HepG2 (cell line): ENCODE results near the gene HSCB. TPM values are rescaled to one million over a fixed set of nuclear protein-coding genes. Genes with fewer than 3 reads are reported as not detected.
A peak's percentile ranks its signal among the peaks of the same experiment; 100 is the strongest.

Experiments
- DPF2 ChIP-seq: sonication (generic); formaldehyde crosslinking; IDR thresholded peaks from 2 replicates; pipeline ENCODE4 v1.4.0; 2020; ENCODE audit warnings: mild to moderate bottlenecking, low read depth, missing genetic modification reagents, borderline replicate concordance
- HDAC2 ChIP-seq: sonication (generic); formaldehyde crosslinking; IDR thresholded peaks from 2 replicates; pipeline ENCODE4 v1.4.0; 2020; ENCODE audit warnings: missing genetic modification reagents
- KLF12 ChIP-seq: sonication (generic); formaldehyde crosslinking; IDR thresholded peaks from 2 replicates; pipeline ENCODE4 v1.4.0; 2020; ENCODE audit warnings: missing genetic modification reagents, borderline replicate concordance
- PHB2 ChIP-seq: fragments of 450-650 bp; IDR thresholded peaks from 2 replicates; pipeline ENCODE4 v1.6.1; 2018; ENCODE audit not compliant: partially characterized antibody
- PTBP1 ChIP-seq: fragments of 200-400 bp; formaldehyde crosslinking; IDR thresholded peaks from 2 replicates; pipeline ENCODE4 v1.6.1; 2018; ENCODE audit warnings: low read length, low read depth; ENCODE audit not compliant: poor library complexity, severe bottlenecking
- RARG ChIP-seq: sonication (generic); formaldehyde crosslinking; IDR thresholded peaks from 2 replicates; pipeline ENCODE4 v1.4.0; 2020; ENCODE audit warnings: low read depth, mild to moderate bottlenecking, missing genetic modification reagents
- TIGD3 ChIP-seq: sonication (generic); formaldehyde crosslinking; IDR thresholded peaks from 2 replicates; pipeline ENCODE4 v1.5.1; 2020; ENCODE audit warnings: mild to moderate bottlenecking, missing genetic modification reagents, borderline replicate concordance
- ZBTB1 ChIP-seq: sonication (generic); formaldehyde crosslinking; IDR thresholded peaks from 2 replicates; pipeline ENCODE4 v1.4.0; 2020; ENCODE audit warnings: missing genetic modification reagents, borderline replicate concordance
- ZBTB10 ChIP-seq: sonication (generic); formaldehyde crosslinking; IDR thresholded peaks from 2 replicates; pipeline ENCODE4 v1.4.0; 2020; ENCODE audit warnings: missing genetic modification reagents, borderline replicate concordance
- ZBTB2 ChIP-seq: sonication (generic); formaldehyde crosslinking; IDR thresholded peaks from 2 replicates; pipeline ENCODE4 v1.8.0; 2022; ENCODE audit warnings: low read depth, missing genetic modification reagents
- ZNF350 ChIP-seq: sonication (generic); formaldehyde crosslinking; IDR thresholded peaks from 2 replicates; pipeline ENCODE4 v1.4.0; 2020; ENCODE audit warnings: mild to moderate bottlenecking, low read depth, missing genetic modification reagents, borderline replicate concordance
- ZNF580 ChIP-seq: IDR thresholded peaks from 2 replicates; pipeline ENCODE4 v1.6.1; 2016; ENCODE audit warnings: low read depth, borderline replicate concordance
- ZNF646 ChIP-seq: sonication (generic); formaldehyde crosslinking; IDR thresholded peaks from 2 replicates; pipeline ENCODE4 v1.9.0; 2021; ENCODE audit warnings: mild to moderate bottlenecking, missing genetic modification reagents
- ZNF691 ChIP-seq: sonication (generic); formaldehyde crosslinking; IDR thresholded peaks from 2 replicates; pipeline ENCODE4 v1.4.0; 2020; ENCODE audit warnings: missing genetic modification reagents, low read depth, mild to moderate bottlenecking, borderline replicate concordance
- polyA plus RNA-seq, 8 experiments: library from polyadenylated mRNA; depleted of rRNA in 3 of 8; stranded (reverse) in 7 of 8; unstranded in 1 of 8; fragments of >200 nt; fragmentation: Illumina TruSeq in 4 of 8; extraction: Trizol in 4 of 8; gene quantifications; 2 replicates each; pipeline versions ENCODE4 v1.2.1 to v1.2.3, GENCODE V29; 2011 to 2016; ENCODE audit warnings: low read depth in 4 of 8, missing spikeins in 1 of 8, mixed read lengths in 1 of 8; ENCODE audit not compliant: insufficient read depth in 1 of 8
- total RNA-seq, 5 experiments: library from RNA; depleted of rRNA; stranded (reverse); fragments of >200 nt; fragmentation: Illumina TruSeq; extraction: Trizol; gene quantifications; 2 replicates each; pipeline ENCODE4 v1.2.3, GENCODE V29; 2016; ENCODE audit warnings: low read depth in 1 of 5

The HSCB gene
- total and polyA plus RNA-seq, 2 of the 13 experiments (the other 11 are each of a cell fraction or from before 2014, with no cell fraction given): 15.4 to 20.9 TPM

DNA sequence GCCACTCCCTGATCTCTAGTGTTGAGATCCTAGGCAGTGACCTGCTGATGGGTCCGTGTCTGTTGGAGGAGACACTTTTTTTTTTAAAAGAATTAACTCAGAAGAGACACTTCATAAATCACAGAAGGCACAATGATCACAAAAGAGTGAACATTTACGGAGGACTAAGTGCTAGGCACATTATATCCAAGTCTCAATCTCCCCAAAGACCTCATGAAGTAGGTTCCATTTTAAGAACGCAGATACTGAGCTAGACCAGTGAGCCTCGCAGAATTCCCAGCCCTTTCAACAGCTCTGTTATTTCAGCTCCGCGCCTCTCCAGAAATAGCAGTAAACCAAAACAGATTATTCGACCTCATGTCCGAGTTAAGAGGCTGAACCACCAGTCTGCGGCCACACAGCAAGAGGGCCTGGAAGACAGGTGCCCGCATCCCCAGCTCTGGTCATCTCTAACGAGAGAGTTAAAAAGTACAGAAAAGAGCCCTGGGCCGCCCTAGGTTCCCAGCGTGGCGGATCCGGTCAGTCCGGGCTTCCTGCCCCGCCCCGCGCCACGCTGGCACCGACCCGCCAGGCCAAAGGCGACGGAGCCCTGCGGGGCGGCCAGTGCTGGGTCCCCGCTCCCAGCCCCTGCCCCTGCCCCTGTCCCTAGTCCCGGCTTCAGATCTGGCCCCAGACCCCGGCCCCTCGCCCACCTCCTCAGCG, 57.9 kb downstream of the HSCB start (continued):
- TF ChIP-seq PTBP1 (no peak), KLF12 (no peak; the same call in 1 of the 2 replicates), ZNF691 (CRISPR knock-in tag) (no peak), ZNF646 (no peak), ZBTB10 (CRISPR knock-in tag) (no peak), HDAC2 (no peak), ZBTB2 (no peak), PHB2 (no peak), ZNF350 (CRISPR knock-in tag) (0 out of 2 replicates have a peak, but pooled peaks have one; percentile 30), RARG (CRISPR knock-in tag) (no peak), ZBTB1 (CRISPR knock-in tag) (no peak), DPF2 (CRISPR knock-in tag) (no peak), ZNF580 (no peak), TIGD3 (CRISPR knock-in tag) (no peak)
